Measurements from ENCODE around the gene SVIL. TPM values are rescaled to one million over a fixed set of nuclear protein-coding genes. Genes with fewer than 3 reads are reported as not detected.

Gene SVIL
- total RNA-seq, 2 experiments from 2014 or later: 1.0 to 3.7 TPM

DNA sequence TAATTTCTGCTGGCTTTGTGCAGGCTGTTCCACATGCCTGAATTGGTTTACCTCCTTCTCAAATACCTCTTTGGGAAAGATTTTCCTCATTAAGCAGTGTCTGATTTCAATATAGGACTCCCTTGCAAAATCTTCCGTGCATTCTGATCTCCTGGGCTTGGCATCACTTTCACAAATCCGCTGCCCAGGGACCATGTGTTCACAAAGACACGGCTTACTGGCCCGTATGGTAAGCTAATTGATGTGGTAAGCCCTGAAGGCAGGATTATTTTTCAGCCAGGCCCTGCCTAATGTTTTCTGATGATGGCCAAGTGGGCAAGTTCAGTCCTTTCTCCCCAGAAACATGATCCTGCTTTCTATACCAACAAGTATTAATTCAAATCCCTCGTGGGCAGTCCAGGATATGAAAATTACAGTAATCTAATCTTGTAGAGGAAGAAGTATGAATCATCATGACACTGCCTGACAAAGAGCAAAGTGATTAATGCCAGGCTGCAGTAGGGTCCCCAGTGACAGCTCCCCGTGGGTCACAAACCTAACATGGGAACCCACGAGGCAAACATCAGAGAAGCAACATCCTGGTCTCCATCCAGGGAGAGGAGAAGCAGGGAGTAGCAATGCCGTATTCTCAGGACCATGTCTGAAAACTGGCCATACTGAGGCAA lies 11.6 kb upstream of the SVIL start:
- Mint-ChIP-seq H3K36me3 (no peaks in the 10 kb centered on the region), H3K4me1 (peaks cover 25% of the 10 kb centered on the region), H3K9me3 (ENCODE audit: low read depth) (no peaks in the 10 kb centered on the region), H3K4me3 (no peak overlapping the region), H3K27ac (no peak overlapping the region), H3K27me3 (peaks cover 29% of the 10 kb centered on the region)
- DNase-seq: no peak
- CTCF ChIA-PET: no interaction called here
- no peak for ATAC-seq

DNA sequence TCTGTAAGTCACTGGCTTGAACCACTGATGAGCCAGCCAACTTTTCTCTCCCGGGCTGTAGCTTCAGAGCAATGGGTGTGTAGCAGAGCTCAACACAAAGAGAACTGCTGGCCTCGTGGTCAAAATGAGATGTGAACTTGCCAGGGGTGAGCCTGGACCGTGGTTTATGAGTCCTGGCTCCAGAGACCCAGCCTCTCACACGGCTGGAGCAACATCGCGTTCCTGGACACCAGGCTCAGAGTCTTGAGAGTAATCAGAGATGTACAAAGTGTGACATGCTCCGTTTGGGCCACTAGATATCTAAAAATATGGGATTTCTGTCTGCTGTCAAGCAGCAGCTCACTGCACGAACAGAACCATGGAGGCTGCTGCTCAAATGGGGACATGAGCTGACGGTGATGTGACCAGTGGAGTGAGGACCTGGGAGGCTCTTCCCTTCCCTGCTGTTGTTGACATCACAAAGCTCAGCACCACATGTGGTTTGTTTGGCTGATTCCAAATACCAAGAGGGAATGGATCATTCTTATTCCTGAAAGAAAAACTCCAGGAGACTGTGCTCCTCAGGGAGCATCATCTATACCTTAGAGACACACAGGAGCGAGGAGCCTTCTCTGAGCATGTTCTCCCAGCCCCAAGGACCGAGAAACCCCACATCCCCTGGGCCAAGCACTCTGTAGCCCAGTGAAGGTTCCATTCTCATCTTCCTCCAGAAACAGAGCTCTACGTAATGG lies 9.2 kb upstream of the SVIL start:
- no peaks in the 10 kb centered on the region for H3K9me3 Mint-ChIP-seq (ENCODE audit: low read depth)
- no peak overlapping the region for H3K27ac Mint-ChIP-seq
- H3K4me1 Mint-ChIP-seq: peaks cover 25% of the 10 kb centered on the region
- no peak overlapping the region for H3K4me3 Mint-ChIP-seq
- CTCF ChIA-PET: interaction anchor here (1.1 kb wide), 1 partner anchor 14 kb away, joined by 3 read pairs; no protein-coding TSS in a partner anchor
- peaks cover 15% of the 10 kb centered on the region for H3K27me3 Mint-ChIP-seq
- DNase-seq (no peak), ATAC-seq (no peak)
- no peaks in the 10 kb centered on the region for H3K36me3 Mint-ChIP-seq

DNA sequence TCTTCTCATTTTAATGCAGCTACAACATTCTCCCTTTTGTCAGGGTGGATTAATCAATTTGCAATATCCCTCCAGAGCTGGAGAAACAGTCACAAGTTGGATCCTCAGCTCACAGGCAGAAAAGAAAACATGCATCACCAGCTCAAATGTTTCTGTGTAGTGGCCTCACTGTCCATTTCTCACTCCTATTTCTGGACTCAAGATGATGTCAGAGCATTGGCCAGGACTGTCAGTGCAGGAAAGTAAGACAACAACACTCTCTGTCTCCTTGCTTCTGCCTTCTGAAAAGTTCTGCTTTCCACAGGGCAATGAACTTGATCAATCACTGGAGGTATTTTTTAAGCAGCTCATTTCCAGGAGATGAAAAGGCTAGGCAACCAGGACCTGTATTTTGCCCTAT lies 8.2 kb upstream of the SVIL start:
- Mint-ChIP-seq H3K9me3 (ENCODE audit: low read depth) (no peaks in the 10 kb centered on the region), H3K27ac (no peak overlapping the region), H3K4me1 (peaks cover 16% of the 10 kb centered on the region), H3K4me3 (no peak overlapping the region), H3K27me3 (peaks cover 13% of the 10 kb centered on the region), H3K36me3 (no peaks in the 10 kb centered on the region)
- CTCF ChIA-PET: interaction anchor here (1.1 kb wide), 1 partner anchor 15 kb away, joined by 3 read pairs; no protein-coding TSS in a partner anchor
- DNase-seq: no peak
- no peak for ATAC-seq

GRCh38 chr10:29637537-29637936 lies 2.8 kb upstream of the SVIL start:
- Mint-ChIP-seq H3K36me3 (no peaks in the 10 kb centered on the region), H3K4me3 (no peak overlapping the region), H3K27ac (no peak overlapping the region), H3K9me3 (ENCODE audit: low read depth) (no peaks in the 10 kb centered on the region), H3K4me1 (peaks cover 26% of the 10 kb centered on the region), H3K27me3 (peaks cover 12% of the 10 kb centered on the region)
- DNase-seq (no peak), ATAC-seq (no peak)
- CTCF ChIA-PET: no interaction called here

DNA sequence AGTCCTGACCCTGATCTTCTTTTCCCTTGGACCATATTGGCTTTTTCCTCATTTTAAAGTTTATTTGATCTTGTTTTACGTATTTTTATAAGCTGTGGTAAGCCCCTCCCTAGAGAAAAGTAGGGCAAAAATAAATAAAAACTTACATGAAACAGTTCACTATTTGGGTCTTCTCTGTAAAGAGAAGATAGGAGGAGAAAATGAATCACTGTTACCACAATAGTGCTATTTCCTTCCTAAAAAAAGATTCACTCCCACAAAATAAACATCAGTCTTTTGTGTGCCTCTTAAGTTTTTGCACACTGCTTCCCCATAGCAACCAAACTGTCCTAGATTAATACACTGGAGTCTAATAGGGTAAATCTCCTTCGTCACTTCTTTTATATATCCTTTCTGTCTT lies 1.4 kb upstream of the SVIL start:
- CTCF ChIA-PET: interaction anchor here (1.4 kb wide), 1 partner anchor 12 kb away, joined by 6 read pairs; no protein-coding TSS in a partner anchor
- Mint-ChIP-seq H3K36me3 (no peaks in the 10 kb centered on the region), H3K9me3 (ENCODE audit: low read depth) (no peaks in the 10 kb centered on the region), H3K4me3 (no peak overlapping the region), H3K27ac (no peak overlapping the region), H3K4me1 (peaks cover 27% of the 10 kb centered on the region), H3K27me3 (peaks cover 12% of the 10 kb centered on the region)
- DNase-seq (no peak), ATAC-seq (peak; percentile 30)

- Mint-ChIP-seq H3K9me3 (ENCODE audit: low read depth) (no peaks in the 10 kb centered on the region), H3K4me1 (peaks cover 27% of the 10 kb centered on the region), H3K27ac (no peak overlapping the region), H3K27me3 (peaks cover 12% of the 10 kb centered on the region), H3K36me3 (no peaks in the 10 kb centered on the region), H3K4me3 (no peak overlapping the region)
- ATAC-seq (no peak), DNase-seq (no peak)
- CTCF ChIA-PET: interaction anchor here (0.6 to 1.4 kb wide), 2 partner anchors 12 to 46 kb away, joined by 4 to 6 read pairs; no protein-coding TSS in a partner anchor
Measured at GRCh38 chr10:29635711-29636144, 957 bp upstream of the SVIL start.

- peaks cover 27% of the 10 kb centered on the region for H3K4me1 Mint-ChIP-seq
- CTCF ChIA-PET: no interaction called here
Measured at GRCh38 chr10:29634105-29634504, 666 bp downstream of the SVIL start.

GRCh38 chr10:29631049-29631339 lies 3.8 kb downstream of the SVIL start:
- Mint-ChIP-seq H3K36me3 (no peaks in the 10 kb centered on the region), H3K27ac (no peak overlapping the region), H3K27me3 (peaks cover 12% of the 10 kb centered on the region), H3K4me1 (peaks cover 21% of the 10 kb centered on the region), H3K4me3 (no peak overlapping the region), H3K9me3 (ENCODE audit: low read depth) (no peaks in the 10 kb centered on the region)
- no peak for ATAC-seq
- CTCF ChIA-PET: no interaction called here
- no peak for DNase-seq

More at GRCh38 chr10:29634105-29634504, 666 bp downstream of the SVIL start:
- H3K27ac Mint-ChIP-seq: no peak overlapping the region
- ATAC-seq (no peak), DNase-seq (no peak)
- H3K36me3 Mint-ChIP-seq: no peaks in the 10 kb centered on the region
- no peak overlapping the region for H3K4me3 Mint-ChIP-seq
- H3K9me3 Mint-ChIP-seq (ENCODE audit: low read depth): no peaks in the 10 kb centered on the region
- H3K27me3 Mint-ChIP-seq: peaks cover 12% of the 10 kb centered on the region

- Mint-ChIP-seq H3K4me1 (peaks cover 15% of the 10 kb centered on the region), H3K27ac (no peak overlapping the region), H3K9me3 (ENCODE audit: low read depth) (no peaks in the 10 kb centered on the region), H3K27me3 (peaks cover 12% of the 10 kb centered on the region), H3K36me3 (no peaks in the 10 kb centered on the region), H3K4me3 (no peak overlapping the region)
- DNase-seq (no peak), ATAC-seq (no peak)
- CTCF ChIA-PET: no interaction called here
Measured at GRCh38 chr10:29630205-29631048, 4.3 kb downstream of the SVIL start.

DNA sequence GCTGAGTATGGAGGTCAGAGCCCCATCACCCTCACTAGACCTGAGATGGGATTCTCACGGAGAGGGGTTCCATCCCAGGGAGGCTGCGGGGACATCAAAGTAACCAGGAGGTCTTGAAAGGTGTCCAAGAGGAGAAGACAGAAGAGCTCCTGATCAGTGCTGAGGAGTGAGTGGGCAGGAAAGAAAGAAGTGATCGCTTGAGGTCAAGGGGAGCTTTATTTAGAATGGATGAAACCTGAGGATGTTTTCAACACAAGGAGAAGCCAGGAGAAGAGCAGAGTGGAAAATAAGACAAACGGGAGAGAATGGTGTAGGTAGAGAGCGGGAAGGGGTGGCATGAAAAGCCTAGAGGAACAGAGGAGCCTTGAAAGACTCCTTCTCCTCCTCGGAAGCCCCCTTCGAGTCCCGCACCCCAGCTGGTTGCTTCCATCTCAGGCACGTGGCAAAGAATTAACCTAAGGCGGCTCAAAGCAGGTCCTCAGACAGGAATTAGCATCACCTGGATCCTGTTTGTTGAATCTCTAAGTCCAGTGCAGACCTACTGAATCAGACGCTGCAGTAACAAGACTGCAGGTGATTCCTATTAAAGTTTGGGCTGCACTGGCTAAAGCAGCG lies 5.8 kb downstream of the SVIL start:
- Mint-ChIP-seq H3K27ac (no peak overlapping the region), H3K4me1 (peaks cover 9% of the 10 kb centered on the region), H3K36me3 (no peaks in the 10 kb centered on the region), H3K9me3 (ENCODE audit: low read depth) (no peaks in the 10 kb centered on the region), H3K4me3 (no peak overlapping the region), H3K27me3 (peaks cover 5% of the 10 kb centered on the region)
- ATAC-seq (no peak), DNase-seq (no peak)
- CTCF ChIA-PET: no interaction called here

DNA sequence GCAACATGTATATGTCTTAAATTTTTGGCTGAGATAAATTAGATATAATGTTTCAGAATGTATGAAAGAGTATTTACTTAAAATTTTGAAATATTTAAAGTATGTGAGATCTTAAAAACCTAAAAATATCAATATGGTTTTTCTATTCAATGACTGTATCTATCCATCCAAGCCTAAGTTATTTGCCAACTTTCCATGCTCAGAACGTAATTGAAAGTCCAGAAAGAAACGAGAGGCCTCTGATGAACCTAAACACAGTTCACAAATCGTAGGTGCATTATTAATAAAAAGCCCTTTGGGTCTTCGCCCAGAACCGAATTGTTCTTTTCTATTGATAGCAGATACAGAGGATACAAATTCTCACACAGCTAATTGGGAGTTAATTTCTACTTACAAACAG lies 6.5 kb downstream of the SVIL start:
- Mint-ChIP-seq H3K4me1 (peaks cover 5% of the 10 kb centered on the region), H3K27ac (no peak overlapping the region), H3K4me3 (no peak overlapping the region), H3K9me3 (ENCODE audit: low read depth) (no peaks in the 10 kb centered on the region), H3K36me3 (no peaks in the 10 kb centered on the region), H3K27me3 (peaks cover 2% of the 10 kb centered on the region)
- DNase-seq (no peak), ATAC-seq (no peak)
- CTCF ChIA-PET: no interaction called here

GRCh38 chr10:29627201-29628132 lies 7.3 kb downstream of the SVIL start:
- no peak overlapping the region for H3K27ac Mint-ChIP-seq
- H3K4me1 Mint-ChIP-seq: peaks cover under 1% of the 10 kb centered on the region
- H3K9me3 Mint-ChIP-seq (ENCODE audit: low read depth): no peaks in the 10 kb centered on the region
- DNase-seq: no peak
- CTCF ChIA-PET: no interaction called here
- H3K36me3 Mint-ChIP-seq: no peaks in the 10 kb centered on the region
- no peak overlapping the region for H3K4me3 Mint-ChIP-seq
- no peak for ATAC-seq
- H3K27me3 Mint-ChIP-seq: no peaks in the 10 kb centered on the region

Data from activated CD8-positive, alpha-beta memory T cell treated with anti-CD3 and anti-CD28 coated beads, Interleukin-2, amount 10 ng/mL, durations not matched to agents 7 days and 5 days (primary cell).